ENCODE measurements around the gene CXCL10. TPM values are rescaled to one million over a fixed set of nuclear protein-coding genes. Genes with fewer than 3 reads are reported as not detected.

CXCL10 gene
- total and polyA plus RNA-seq, 10 of the 15 experiments (the other 5 are each of a cell fraction or from before 2014, with no cell fraction given), result 0.46 to 19.5 (median 2.6) TPM

DNA sequence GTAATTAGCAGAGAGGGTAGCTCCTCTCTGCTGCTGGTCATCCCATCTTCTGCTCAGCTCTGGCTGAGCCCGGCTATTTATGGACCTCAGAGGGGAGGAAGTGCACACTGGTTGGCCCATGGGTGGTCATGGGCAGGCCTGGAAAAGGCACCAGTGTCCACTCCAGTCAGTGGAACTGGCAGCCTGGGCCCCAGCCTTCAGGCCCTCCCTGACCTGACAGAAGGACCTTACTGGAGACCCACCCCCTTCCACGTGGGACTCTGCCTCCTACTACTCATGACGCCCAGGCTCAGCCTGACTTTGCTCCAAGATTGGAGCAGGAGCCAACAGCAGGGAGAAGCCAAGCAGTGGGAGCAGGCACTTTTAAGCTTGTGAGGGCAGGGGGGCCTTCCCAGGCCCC is 43.2 kb upstream of the CXCL10 start:
- H3K27me3 ChIP-seq (replicated peaks in 1 of 2; ENCODE audit: control insufficient read depth in 2 of 2, insufficient read depth in 2 of 2, low read length in 1 of 2), result peaks cover 0 to 6% of the 10 kb centered on the region in 2 experiments; a peak in 3 of 4 replicates
- DNase-seq (ENCODE audit: low read depth, low spot score) (no peak), FAIRE-seq (no peak), ATAC-seq (no peak)
- SMC1A ChIA-PET (ENCODE audit: uncharacterized antibody, unreplicated experiment), result interaction anchor here (0.7 to 2.2 kb wide), 10 partner anchors 8 to 151 kb away, joined by 3 to 31 read pairs (median 5); no protein-coding TSS in a partner anchor
- POLR2A ChIA-PET, result interaction anchor here (0.6 kb wide), 1 partner anchor 1687 kb away, joined by 3 read pairs; no protein-coding TSS in a partner anchor
- H3K9me3 ChIP-seq (replicated peaks; ENCODE audit: control insufficient read depth, insufficient read depth, low read length), result no peaks in the 10 kb centered on the region
- intact Hi-C loops (cut with micrococcal nuclease; ENCODE audit: unreplicated experiment), result loop anchor here (2.0 to 5.0 kb wide), 2 partner anchors 150 to 174 kb away; no protein-coding TSS in a partner anchor
- H3K36me3 ChIP-seq (ENCODE audit: control insufficient read depth in 2 of 2, insufficient read depth in 2 of 2, low read length in 1 of 2), result no peaks in the 10 kb centered on the region
- no peak overlapping the region for H3K27ac ChIP-seq (ENCODE audit: control insufficient read depth, insufficient read depth)
- TF ChIP-seq SMAD1 (IDR thresholded peaks at IDR 0.05; ENCODE audit: low read depth, partially characterized antibody) (no peak), ZNF274 (IDR thresholded peaks at IDR 0.05; ENCODE audit: insufficient read depth, insufficient read length) (no peak), BHLHE40 (IDR thresholded peaks at IDR 0.05; ENCODE audit: borderline replicate concordance in 1 of 2, low read depth in 2 of 2, low read length in 1 of 2) (no peak), RELA (IDR thresholded peaks at IDR 0.05; ENCODE audit: borderline replicate concordance, partially characterized antibody) (no peak), SMARCA5 (IDR thresholded peaks at IDR 0.05) (no peak), POLR2AphosphoS2 (IDR thresholded peaks at IDR 0.05; ENCODE audit: low read depth, low read length) (no peak), POU2F2 (IDR thresholded peaks at IDR 0.05; ENCODE audit: borderline replicate concordance, low read depth, low read length) (no peak), SIN3A (IDR thresholded peaks at IDR 0.05; ENCODE audit: low read depth, low read length) (no peak)
- TF ChIP-seq, protein P1, sequence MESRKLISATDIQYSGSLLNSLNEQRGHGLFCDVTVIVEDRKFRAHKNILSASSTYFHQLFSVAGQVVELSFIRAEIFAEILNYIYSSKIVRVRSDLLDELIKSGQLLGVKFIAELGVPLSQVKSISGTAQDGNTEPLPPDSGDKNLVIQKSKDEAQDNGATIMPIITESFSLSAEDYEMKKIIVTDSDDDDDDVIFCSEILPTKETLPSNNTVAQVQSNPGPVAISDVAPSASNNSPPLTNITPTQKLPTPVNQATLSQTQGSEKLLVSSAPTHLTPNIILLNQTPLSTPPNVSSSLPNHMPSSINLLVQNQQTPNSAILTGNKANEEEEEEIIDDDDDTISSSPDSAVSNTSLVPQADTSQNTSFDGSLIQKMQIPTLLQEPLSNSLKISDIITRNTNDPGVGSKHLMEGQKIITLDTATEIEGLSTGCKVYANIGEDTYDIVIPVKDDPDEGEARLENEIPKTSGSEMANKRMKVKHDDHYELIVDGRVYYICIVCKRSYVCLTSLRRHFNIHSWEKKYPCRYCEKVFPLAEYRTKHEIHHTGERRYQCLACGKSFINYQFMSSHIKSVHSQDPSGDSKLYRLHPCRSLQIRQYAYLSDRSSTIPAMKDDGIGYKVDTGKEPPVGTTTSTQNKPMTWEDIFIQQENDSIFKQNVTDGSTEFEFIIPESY (IDR thresholded peaks at IDR 0.05), result no peak
- TF ChIP-seq, protein P2, sequence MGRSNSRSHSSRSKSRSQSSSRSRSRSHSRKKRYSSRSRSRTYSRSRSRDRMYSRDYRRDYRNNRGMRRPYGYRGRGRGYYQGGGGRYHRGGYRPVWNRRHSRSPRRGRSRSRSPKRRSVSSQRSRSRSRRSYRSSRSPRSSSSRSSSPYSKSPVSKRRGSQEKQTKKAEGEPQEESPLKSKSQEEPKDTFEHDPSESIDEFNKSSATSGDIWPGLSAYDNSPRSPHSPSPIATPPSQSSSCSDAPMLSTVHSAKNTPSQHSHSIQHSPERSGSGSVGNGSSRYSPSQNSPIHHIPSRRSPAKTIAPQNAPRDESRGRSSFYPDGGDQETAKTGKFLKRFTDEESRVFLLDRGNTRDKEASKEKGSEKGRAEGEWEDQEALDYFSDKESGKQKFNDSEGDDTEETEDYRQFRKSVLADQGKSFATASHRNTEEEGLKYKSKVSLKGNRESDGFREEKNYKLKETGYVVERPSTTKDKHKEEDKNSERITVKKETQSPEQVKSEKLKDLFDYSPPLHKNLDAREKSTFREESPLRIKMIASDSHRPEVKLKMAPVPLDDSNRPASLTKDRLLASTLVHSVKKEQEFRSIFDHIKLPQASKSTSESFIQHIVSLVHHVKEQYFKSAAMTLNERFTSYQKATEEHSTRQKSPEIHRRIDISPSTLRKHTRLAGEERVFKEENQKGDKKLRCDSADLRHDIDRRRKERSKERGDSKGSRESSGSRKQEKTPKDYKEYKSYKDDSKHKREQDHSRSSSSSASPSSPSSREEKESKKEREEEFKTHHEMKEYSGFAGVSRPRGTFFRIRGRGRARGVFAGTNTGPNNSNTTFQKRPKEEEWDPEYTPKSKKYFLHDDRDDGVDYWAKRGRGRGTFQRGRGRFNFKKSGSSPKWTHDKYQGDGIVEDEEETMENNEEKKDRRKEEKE (IDR thresholded peaks at IDR 0.05), result no peak
- CTCF ChIA-PET, result interaction anchor here (0.6 to 3.6 kb wide), 10 partner anchors 9 to 171 kb away, joined by 3 to 74 read pairs (median 4); no protein-coding TSS in a partner anchor
- no TSS peak for BruUV-seq (replicated peaks)
- in situ Hi-C loops (cut with MboI), result loop anchor here (5.0 kb wide), 2 partner anchors 69 to 149 kb away; no protein-coding TSS in a partner anchor
- RAD21 ChIA-PET (ENCODE audit: unreplicated experiment), result interaction anchor here (1.2 to 2.0 kb wide), 3 partner anchors 70 to 151 kb away, joined by 6 to 28 read pairs (median 8); no protein-coding TSS in a partner anchor
- H4K20me1 ChIP-seq (ENCODE audit: control insufficient read depth, insufficient read depth), result no peaks in the 10 kb centered on the region
- H3K9ac ChIP-seq (ENCODE audit: control insufficient read depth, insufficient read depth, low read length), result no peak overlapping the region
- no peaks in the 10 kb centered on the region for H3K79me2 ChIP-seq (ENCODE audit: control insufficient read depth, insufficient read depth, low read length)
- no peak overlapping the region for H3K4me2 ChIP-seq (ENCODE audit: control insufficient read depth, insufficient read depth)
- H3K4me3 ChIP-seq, result no peak overlapping the region
- 14% methylated on average over 3 of the region's 3 CpGs for WGBS (ENCODE audit: insufficient coverage, insufficient replicate concordance, low lambda C conversion rate, missing lambda C conversion rate)
- H2AFZ ChIP-seq (ENCODE audit: control insufficient read depth, low read depth, low read length), result no peak overlapping the region
- H3K4me1 ChIP-seq (ENCODE audit: control insufficient read depth, insufficient read depth, low read length), result 0 out of 2 replicates have a peak, but pooled peaks cover 2% of the 10 kb centered on the region

Measured in GM12878 (cell line).